Thoracic aorta (tissue), 2 donors: Measurements from ENCODE around the gene IKBKE. TPM values are rescaled to one million over a fixed set of nuclear protein-coding genes. Genes with fewer than 3 reads are reported as not detected.

Experiments used
- ATAC-seq: fragments of 150-250 bp; one replicate; pipeline ENCODE4 v1.8.0; 2017; ENCODE audit warnings: low read depth; ENCODE audit not compliant: insufficient number of reproducible peaks, low FRiP score
- DNase-seq: peaks from one replicate; pipeline ENCODE4 v3.0.0-alpha.2; 2020; ENCODE audit warnings: low spot score
- H3K27ac ChIP-seq, 2 donors: fragments of 200-600 bp; sonication (generic); 1 replicate in 1 of 2; 2 replicates in 1 of 2; pipeline ENCODE4 v1.5.1; 2016; ENCODE audit warnings: mild to moderate bottlenecking in 2 of 2, moderate library complexity in 2 of 2
- H3K27me3 ChIP-seq: fragments of 200-600 bp; sonication (generic); replicated peaks from 2 replicates; pipeline ENCODE4 v1.6.0; 2016; ENCODE audit warnings: mild to moderate bottlenecking; ENCODE audit not compliant: insufficient read depth
- H3K36me3 ChIP-seq: fragments of 200-600 bp; sonication (generic); one replicate; pipeline ENCODE4 v1.5.1; 2016
- H3K4me1 ChIP-seq, 2 donors: fragments of 200-600 bp; sonication (generic); 1 replicate in 1 of 2; 2 replicates in 1 of 2; pipeline versions ENCODE4 v1.5.1 to v1.6.0; 2016; ENCODE audit warnings: low read depth in 2 of 2, mild to moderate bottlenecking in 1 of 2; ENCODE audit not compliant: control insufficient read depth in 1 of 2
- H3K4me3 ChIP-seq: fragments of 200-600 bp; sonication (generic); 2 replicates; pipeline ENCODE4 v1.5.1; 2016; ENCODE audit warnings: mild to moderate bottlenecking
- H3K9me3 ChIP-seq: fragments of 200-600 bp; sonication (generic); 2 replicates; pipeline ENCODE4 v1.5.1; 2016
- total RNA-seq, 2 donors: library from RNA; depleted of rRNA; stranded (reverse); fragments of >200 nt; gene quantifications; one replicate each; pipeline versions ENCODE4 v1.1.0 to v1.2.3, GENCODE V29; 2016
- TF ChIP-seq, protein P1 (sequence below): fragments of 200-600 bp; sonication (generic); IDR thresholded peaks from one replicate; pipeline ENCODE4 v1.5.1; 2019; ENCODE audit warnings: antibody characterized with exemption

Gene IKBKE
- total RNA-seq, 2 donors from 2014 or later: 5.8 to 16.1 TPM

GRCh38 chr1:206490771-206491405 lies 20.6 kb downstream of the IKBKE start:
- ATAC-seq: no peak
- Histone ChIP-seq H3K4me1 (peaks cover 9 to 13% of the 10 kb centered on the region in 2 donors), H3K27ac (no peak overlapping the region), H3K4me3 (no peak overlapping the region), H3K36me3 (peaks cover 8% of the 10 kb centered on the region), H3K9me3 (no peaks in the 10 kb centered on the region), H3K27me3 (no peaks in the 10 kb centered on the region)
- no peak for DNase-seq
- TF ChIP-seq, protein P1, sequence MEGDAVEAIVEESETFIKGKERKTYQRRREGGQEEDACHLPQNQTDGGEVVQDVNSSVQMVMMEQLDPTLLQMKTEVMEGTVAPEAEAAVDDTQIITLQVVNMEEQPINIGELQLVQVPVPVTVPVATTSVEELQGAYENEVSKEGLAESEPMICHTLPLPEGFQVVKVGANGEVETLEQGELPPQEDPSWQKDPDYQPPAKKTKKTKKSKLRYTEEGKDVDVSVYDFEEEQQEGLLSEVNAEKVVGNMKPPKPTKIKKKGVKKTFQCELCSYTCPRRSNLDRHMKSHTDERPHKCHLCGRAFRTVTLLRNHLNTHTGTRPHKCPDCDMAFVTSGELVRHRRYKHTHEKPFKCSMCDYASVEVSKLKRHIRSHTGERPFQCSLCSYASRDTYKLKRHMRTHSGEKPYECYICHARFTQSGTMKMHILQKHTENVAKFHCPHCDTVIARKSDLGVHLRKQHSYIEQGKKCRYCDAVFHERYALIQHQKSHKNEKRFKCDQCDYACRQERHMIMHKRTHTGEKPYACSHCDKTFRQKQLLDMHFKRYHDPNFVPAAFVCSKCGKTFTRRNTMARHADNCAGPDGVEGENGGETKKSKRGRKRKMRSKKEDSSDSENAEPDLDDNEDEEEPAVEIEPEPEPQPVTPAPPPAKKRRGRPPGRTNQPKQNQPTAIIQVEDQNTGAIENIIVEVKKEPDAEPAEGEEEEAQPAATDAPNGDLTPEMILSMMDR: no peak

- H3K4me3 ChIP-seq: no peak overlapping the region
- no peak overlapping the region for H3K27ac ChIP-seq
- DNase-seq (no peak), ATAC-seq (no peak)
- no peaks in the 10 kb centered on the region for H3K9me3 ChIP-seq
- peaks cover 17 to 21% of the 10 kb centered on the region in 2 donors for H3K4me1 ChIP-seq
- TF ChIP-seq, protein P1: no peak
- no peaks in the 10 kb centered on the region for H3K27me3 ChIP-seq
- H3K36me3 ChIP-seq: peaks cover 4% of the 10 kb centered on the region
Observed at GRCh38 chr1:206491616-206492015, 21.3 kb downstream of the IKBKE start.

GRCh38 chr1:206492589-206492988 lies 22.3 kb downstream of the IKBKE start:
- peaks cover 17 to 30% of the 10 kb centered on the region in 2 donors for H3K4me1 ChIP-seq
- TF ChIP-seq, protein P1: no peak

GRCh38 chr1:206493279-206493678 lies 23.0 kb downstream of the IKBKE start:
- ATAC-seq: no peak
- no peak for DNase-seq
- H3K27ac ChIP-seq: no peak overlapping the region
- H3K36me3 ChIP-seq: peaks cover 4% of the 10 kb centered on the region
- TF ChIP-seq, protein P1: no peak
- peaks cover 17 to 37% of the 10 kb centered on the region in 2 donors for H3K4me1 ChIP-seq
- H3K4me3 ChIP-seq: no peak overlapping the region
- no peaks in the 10 kb centered on the region for H3K9me3 ChIP-seq
- H3K27me3 ChIP-seq: no peaks in the 10 kb centered on the region

More at GRCh38 chr1:206492589-206492988, 22.3 kb downstream of the IKBKE start:
- Histone ChIP-seq H3K4me3 (no peak overlapping the region), H3K27ac (no peak overlapping the region), H3K27me3 (no peaks in the 10 kb centered on the region), H3K36me3 (peaks cover 4% of the 10 kb centered on the region), H3K9me3 (no peaks in the 10 kb centered on the region)
- no peak for ATAC-seq
- DNase-seq: no peak

DNA sequence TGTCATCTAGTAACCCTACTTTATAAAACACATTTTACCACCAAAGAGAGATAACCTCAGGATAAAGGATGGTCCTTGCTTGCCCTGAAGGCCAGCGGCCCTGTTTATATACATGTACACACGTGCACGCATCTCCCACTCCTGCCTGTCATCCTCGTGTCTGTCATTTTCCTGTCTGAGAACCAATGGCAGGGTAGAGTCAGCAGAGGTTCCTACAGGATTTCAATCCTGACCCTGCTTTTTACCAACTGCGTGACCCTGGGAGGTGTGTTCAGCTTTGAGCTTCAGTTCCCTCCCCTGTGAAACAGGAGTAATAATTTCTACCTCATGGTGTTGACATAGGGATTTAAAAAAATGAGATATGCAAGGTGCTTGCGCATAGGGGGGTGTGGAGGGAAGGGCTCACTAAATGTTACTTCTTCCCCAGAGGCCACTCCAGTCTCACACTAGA lies 24.8 kb downstream of the IKBKE start:
- no peak overlapping the region for H3K4me3 ChIP-seq
- DNase-seq (no peak), ATAC-seq (no peak)
- no peaks in the 10 kb centered on the region for H3K9me3 ChIP-seq
- no peaks in the 10 kb centered on the region for H3K27me3 ChIP-seq
- H3K27ac ChIP-seq: peak overlapping the region in 1 of 2 donors; percentile 63
- H3K36me3 ChIP-seq: peaks cover 4% of the 10 kb centered on the region
- TF ChIP-seq, protein P1: no peak
- peaks cover 17 to 38% of the 10 kb centered on the region in 2 donors for H3K4me1 ChIP-seq
